Measurements from ENCODE around the gene MARK3.

The MARK3 gene

GRCh38 chr14:103393676-103394626 lies 8.7 kb downstream of the MARK3 start:
- no peak for DNase-seq (ENCODE audit: low read depth)

GRCh38 chr14:103395244-103395643 lies 10.0 kb downstream of the MARK3 start:
- DNase-seq (ENCODE audit: low read depth): no peak

GRCh38 chr14:103396463-103396862 lies 11.2 kb downstream of the MARK3 start:
- DNase-seq (ENCODE audit: low read depth): no peak

GRCh38 chr14:103398427-103399195 lies 13.4 kb downstream of the MARK3 start:
- no peak for DNase-seq (ENCODE audit: low read depth)

GRCh38 chr14:103400537-103400936 lies 15.3 kb downstream of the MARK3 start:
- no peak for DNase-seq (ENCODE audit: low read depth)

- DNase-seq (ENCODE audit: low read depth): no peak
Measured at GRCh38 chr14:103401223-103402214, 16.3 kb downstream of the MARK3 start.

GRCh38 chr14:103402695-103403094 lies 17.5 kb downstream of the MARK3 start:
- DNase-seq (ENCODE audit: low read depth): no peak

GRCh38 chr14:103404032-103404918 lies 19.1 kb downstream of the MARK3 start:
- no peak for DNase-seq (ENCODE audit: low read depth)

- DNase-seq (ENCODE audit: low read depth): no peak
Measured at GRCh38 chr14:103404920-103405319, 19.7 kb downstream of the MARK3 start.

- no peak for DNase-seq (ENCODE audit: low read depth)
Measured at GRCh38 chr14:103408491-103409155, 23.4 kb downstream of the MARK3 start.

GRCh38 chr14:103416916-103417315 lies 31.7 kb downstream of the MARK3 start:
- no peak for DNase-seq (ENCODE audit: low read depth)

GRCh38 chr14:103418481-103418818 lies 33.2 kb downstream of the MARK3 start:
- no peak for DNase-seq (ENCODE audit: low read depth)

- no peak for DNase-seq (ENCODE audit: low read depth)
Measured at GRCh38 chr14:103421556-103421955, 36.3 kb downstream of the MARK3 start.

GRCh38 chr14:103423050-103423461 lies 37.8 kb downstream of the MARK3 start:
- no peak for DNase-seq (ENCODE audit: low read depth)

GRCh38 chr14:103427485-103428443 lies 42.5 kb downstream of the MARK3 start:
- DNase-seq (ENCODE audit: low read depth): no peak

- no peak for DNase-seq (ENCODE audit: low read depth)
Measured at GRCh38 chr14:103428723-103429556, 43.7 kb downstream of the MARK3 start.

GRCh38 chr14:103430358-103430757 lies 45.1 kb downstream of the MARK3 start:
- DNase-seq (ENCODE audit: low read depth): no peak

GRCh38 chr14:103432627-103433026 lies 47.4 kb downstream of the MARK3 start:
- DNase-seq (ENCODE audit: low read depth): no peak

Measured in stimulated activated CD8-positive, alpha-beta memory T cell treated with anti-CD3 and anti-CD28 coated beads, Interleukin-12 subunit alpha, Interleukin-12 subunit beta, amount 100 ng/mL, for 4 hours (primary cell).